GM19025 (cell line): ENCODE measurements around the gene PGAP6.
A peak's percentile ranks its signal among the peaks of the same experiment; 100 is the strongest.
"Not testable (repeated sequence)": the region's sequence is repeated elsewhere in the genome, so short reads cannot be mapped to it uniquely, and the experiment has no call there.

Experiments
- ATAC-seq: cut with Tn5 transposase; IDR thresholded peaks from one replicate; pipeline ENCODE4 v1.9.1; 2021; ENCODE audit warnings: mild to moderate bottlenecking, low read depth, moderate library complexity; ENCODE audit not compliant: unreplicated experiment

PGAP6 gene

DNA sequence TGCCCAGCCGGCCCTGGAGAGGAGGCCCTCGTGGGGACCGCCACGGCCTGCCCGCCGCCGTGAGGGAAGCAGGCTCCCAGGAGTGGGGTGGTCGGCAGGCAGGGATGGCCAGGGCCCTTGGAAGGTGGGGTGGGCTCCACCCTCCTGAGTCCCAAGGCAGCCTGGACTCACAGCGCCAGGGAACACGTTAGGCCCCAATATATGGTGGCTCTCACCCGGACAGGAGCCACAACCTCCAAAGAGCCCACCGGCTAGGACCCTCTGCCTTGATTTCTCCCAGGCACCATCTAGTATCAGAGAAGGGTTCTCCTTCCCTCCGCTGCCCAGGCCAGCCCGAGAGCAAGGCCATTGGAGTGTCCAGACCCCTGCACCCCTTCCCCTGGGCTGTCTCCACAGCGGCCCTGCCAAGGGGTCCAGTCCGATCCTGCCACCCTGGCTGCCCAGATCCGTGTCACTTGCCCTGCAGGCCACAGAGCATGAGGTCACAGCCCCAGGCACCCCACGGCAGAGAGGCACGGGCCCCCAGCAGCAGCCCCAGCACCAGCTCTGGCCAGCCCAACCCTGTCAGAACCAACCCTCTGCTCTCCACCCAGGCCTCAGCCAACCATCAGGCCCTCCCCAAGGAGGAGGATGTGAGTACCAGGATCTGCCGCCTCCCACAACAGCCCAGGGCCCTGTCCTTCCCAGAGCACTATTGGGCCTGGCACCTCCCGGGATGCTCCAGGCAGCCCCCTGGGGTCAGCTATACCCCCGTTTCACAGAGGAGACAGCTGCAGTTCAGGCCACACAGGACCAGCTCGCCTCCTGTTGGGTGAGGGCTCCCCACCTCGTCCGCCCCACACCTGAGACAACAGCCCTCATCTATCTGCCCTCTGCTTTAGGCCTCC, 28.1 kb downstream of the PGAP6 start:
- no peak for ATAC-seq

DNA sequence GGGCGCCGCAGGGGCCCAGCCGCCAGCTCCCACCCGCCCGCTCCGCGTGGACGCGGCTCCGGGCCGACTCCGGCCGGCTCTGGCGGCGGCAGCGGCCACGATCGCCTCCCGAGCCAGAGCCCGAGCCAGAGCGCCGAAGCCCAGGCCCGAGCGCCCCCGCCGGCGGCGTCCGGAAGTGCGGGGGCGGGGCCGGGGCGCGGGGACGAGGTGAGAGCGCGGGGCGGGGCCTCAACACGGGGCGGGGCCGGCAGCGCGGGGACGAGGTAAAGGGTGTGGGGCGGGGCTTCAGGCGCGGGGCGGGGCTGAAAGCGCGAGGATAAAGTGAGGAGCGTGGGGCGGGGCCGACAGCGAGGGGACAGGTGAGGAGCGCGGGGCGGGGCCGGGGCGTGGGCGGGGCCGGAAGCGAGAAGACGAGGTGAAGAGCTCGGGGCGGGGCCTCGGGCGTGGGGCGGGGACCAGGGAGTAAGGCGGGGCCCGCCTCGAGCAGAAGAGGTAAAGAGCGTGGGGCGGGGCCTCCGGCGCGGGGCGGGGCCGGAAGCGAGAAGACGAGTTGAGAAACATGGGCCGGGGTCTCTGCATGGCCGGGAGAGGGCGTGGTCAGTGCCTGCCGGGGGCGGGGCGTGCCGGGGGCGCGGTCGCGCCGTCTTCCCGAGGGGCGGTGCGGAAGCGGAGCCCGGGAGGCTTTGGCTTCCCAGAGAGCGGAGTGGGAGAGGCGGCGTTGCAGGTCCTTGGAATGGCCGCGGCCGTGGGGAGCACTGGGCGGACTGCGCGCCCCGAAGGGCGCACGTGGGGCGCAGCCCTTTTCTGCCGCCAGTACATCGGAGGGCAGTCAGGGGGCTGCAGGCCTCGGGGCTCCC, 29.0 kb downstream of the PGAP6 start, which contains the start of gene AXIN1:
TSS of gene AXIN1 (minus strand) at position 177 of the 857 bp plus-strand sequence. CDS start 5,698 bp downstream, outside the sequence.
- peak; percentile 61 for ATAC-seq

- ATAC-seq = peak; percentile 13
Measured at GRCh38 chr16:351804-352520, 29.8 kb downstream of the PGAP6 start.

- ATAC-seq = no peak
Measured at GRCh38 chr16:350203-350602, 31.6 kb downstream of the PGAP6 start.

DNA sequence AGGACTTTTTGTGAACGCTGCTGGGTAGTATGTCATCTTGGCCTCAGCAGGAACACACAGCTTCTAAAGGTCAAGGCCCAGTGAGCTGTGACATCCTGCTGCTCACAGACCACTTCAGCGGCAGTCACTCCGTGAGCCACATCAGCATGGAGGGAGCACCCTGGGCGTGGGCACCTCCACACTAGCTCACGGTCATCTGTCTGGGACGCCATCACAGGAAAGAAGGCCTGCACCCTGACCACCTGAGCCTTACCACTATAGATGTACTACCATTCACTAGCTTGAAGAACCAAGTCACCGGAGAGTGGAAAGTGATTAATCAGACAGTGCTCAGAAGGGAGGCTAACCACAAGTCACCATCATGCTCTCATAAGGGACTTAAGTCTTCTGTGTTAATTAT, 32.6 kb downstream of the PGAP6 start:
- no peak for ATAC-seq

DNA sequence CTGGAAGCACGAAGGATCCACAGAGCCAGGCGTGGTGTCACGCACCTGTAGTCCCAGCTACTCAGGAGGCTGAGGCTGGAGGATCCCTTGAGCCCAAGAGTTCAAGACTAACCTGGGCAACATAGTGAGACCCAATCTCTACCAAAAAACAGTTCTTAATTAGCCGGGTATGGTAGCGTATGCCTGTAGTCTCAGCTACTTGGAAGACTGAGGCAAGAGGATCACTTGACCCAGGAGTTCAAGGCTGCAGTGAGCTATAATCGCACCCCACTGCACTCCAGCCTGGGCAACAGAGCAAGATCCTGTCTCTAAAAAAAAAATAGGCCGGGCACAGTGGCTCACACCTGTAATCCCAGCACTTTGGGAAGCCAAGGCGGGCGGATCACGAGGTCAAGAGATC, 33.3 kb downstream of the PGAP6 start:
- not testable (repeated sequence) for ATAC-seq

- no peak for ATAC-seq
Measured at GRCh38 chr16:347203-347602, 34.6 kb downstream of the PGAP6 start.

DNA sequence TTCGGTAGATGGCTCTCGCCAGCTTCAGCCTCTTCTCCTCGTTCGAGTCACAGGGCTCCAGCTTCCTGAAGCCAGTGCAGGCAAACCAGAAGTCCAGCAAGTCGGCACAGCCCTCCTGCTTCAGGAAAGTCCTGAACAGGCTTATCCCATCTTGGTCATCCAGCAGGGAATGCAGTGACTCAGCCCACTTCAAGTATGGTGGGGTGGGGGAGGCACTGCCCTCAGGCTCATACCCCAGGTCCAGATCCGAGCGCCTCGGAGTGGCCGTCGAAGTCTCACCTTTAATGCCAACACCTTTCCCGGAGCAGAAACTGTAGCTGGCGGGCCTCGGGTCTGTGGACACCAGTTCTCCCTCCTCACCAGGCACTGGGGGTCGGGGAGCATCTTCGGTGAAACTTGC, 35.2 kb downstream of the PGAP6 start:
- no peak for ATAC-seq

DNA sequence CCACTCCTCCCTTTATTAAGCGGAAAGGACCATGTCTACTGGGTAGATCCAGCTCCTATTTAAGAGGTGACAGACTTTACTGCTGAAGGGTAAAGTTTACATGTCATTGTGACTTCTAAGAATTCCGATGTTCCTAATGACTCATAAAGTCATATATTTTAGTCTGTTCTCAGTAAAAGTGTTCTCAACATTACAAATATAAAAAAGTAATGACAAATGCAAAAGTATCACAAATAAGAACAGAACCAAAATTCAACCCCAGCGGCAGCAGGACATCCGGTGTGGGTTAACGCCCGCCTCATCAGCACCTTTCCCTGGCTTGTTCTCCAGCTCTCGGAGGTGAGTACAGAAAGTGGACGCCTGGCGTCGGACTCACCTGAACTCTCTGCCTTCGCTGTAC, 36.0 kb downstream of the PGAP6 start:
- ATAC-seq = no peak

GRCh38 chr16:342455-343213, 39.1 kb downstream of the PGAP6 start:
- ATAC-seq = no peak

DNA sequence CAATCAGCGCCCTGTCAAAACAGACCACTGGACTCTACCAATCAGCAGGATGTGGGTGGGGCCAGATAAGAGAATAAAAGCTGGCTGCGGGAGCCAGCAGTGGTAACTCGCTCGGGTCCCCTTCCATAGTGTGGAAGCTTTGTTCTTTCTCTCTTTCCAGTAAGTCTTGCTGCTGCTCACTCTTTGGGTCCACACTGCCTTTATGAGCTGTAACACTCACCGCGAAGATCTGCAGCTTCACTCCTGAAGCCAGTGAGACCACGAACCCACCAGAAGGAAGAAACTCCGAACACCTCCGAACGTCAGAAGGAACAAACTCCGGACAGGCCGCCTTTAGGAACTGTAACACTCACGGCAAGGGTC, 39.8 kb downstream of the PGAP6 start:
- ATAC-seq = not testable (repeated sequence)

DNA sequence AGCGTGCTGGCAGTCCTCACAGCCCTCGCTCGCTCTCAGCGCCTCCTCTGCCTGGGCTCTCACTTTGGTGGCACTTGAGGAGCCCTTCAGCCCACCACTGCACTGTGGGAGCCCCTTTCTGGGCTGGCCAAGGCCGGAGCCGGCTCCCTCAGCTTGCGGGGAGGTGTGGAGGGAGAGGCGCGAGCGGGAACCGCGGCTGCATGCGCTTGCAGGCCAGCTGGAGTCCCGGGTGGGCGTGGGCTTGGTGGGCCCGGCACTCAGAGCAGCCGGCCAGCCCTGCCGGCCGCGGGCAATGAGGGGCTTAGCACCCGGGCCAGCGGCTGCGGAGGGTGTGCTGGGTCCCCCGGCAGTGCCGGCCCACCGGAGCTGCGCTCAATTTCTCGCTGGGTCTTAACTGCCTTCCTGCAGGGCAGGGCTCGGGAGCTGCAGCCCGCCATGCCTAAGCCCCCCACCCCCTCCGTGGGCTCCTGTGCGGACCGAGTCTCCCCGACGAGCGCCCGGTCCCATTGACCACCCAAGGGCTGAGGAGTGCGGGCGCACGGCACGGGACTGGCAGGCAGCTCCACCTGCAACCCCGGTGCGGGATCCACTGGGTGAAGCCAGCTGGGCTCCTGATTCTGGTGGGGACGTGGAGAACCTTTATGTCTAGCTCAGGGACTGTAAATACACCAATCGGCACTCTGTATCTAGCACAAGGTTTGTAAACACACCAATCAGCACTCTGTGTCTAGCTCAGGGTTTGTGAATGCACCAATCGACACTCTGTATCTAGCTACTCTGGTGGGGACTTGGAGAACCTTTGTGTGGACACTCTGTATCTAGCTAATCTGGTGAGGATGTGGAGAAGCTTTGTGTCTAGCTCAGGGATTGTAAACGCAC, 40.4 kb downstream of the PGAP6 start:
- not testable (repeated sequence) for ATAC-seq

GRCh38 chr16:340370-341091, 41.2 kb downstream of the PGAP6 start:
- ATAC-seq = no peak

GRCh38 chr16:339680-340079, 42.1 kb downstream of the PGAP6 start:
- ATAC-seq = no peak

- ATAC-seq = no peak
Measured at GRCh38 chr16:337975-338575, 43.7 kb downstream of the PGAP6 start.

DNA sequence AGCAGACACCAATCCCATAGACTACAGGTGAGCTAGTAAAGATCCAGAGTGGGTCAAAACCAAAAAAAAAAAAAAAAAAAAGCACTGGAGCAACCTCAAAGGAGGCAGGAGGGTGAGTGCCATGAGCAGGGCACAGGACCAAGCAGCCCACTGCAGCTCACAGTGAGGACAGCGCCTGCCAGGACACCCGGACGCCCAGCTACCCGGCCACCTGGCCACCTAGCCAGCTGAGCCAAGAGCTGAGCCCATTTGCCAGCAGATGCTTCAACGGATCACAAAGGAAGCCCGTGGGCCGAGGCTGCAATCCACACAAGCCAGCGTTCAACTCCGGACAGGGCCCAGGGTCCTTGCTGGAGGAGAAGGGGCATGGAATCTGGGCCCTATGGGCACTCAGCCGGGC, 44.3 kb downstream of the PGAP6 start:
- no peak for ATAC-seq

- ATAC-seq = no peak
Measured at GRCh38 chr16:336269-336668, 45.5 kb downstream of the PGAP6 start.
